Measurements from ENCODE around the gene KIAA1210.

- TF ChIP-seq ETS1 (IDR thresholded peaks at IDR 0.05) (no peak), EZH2phosphoT487 (IDR thresholded peaks at IDR 0.05; ENCODE audit: unreplicated experiment) (no peak), CTCF (conservative IDR thresholded peaks at IDR 0.05; ENCODE audit: low read depth in 2 of 2) (no peak), REST (IDR thresholded peaks at IDR 0.05; ENCODE audit: unreplicated experiment) (no peak), EZH2 (IDR thresholded peaks at IDR 0.05; ENCODE audit: low read depth, unreplicated experiment) (no peak), POLR2AphosphoS5 (IDR thresholded peaks at IDR 0.05; ENCODE audit: low read depth) (no peak), JUNB (IDR thresholded peaks at IDR 0.05; ENCODE audit: unreplicated experiment) (no peak)
Observed at GRCh38 chrX:119030990-119031389, 96.6 kb downstream of the KIAA1210 start.

Measured in GM23338 (cell line).